MM.1S (cell line): ENCODE data around the gene HOOK2.

Experiments used
- DNase-seq: peaks from one replicate; pipeline ENCODE4 v3.0.0-alpha.2; 2015
- H2AFZ ChIP-seq: fragments of 300-600 bp; sonication (generic); 2 replicates; pipeline ENCODE4 v1.6.0; 2016; ENCODE audit warnings: antibody characterized with exemption, low read length
- H3F3A ChIP-seq: fragments of 300-600 bp; sonication (generic); 2 replicates; pipeline ENCODE4 v1.6.1; 2016; ENCODE audit warnings: mild to moderate bottlenecking, antibody characterized with exemption, low read length, moderate library complexity, mixed read lengths; ENCODE audit not compliant: insufficient read depth
- H3K27ac ChIP-seq: fragments of 300-600 bp; sonication (generic); 2 replicates; pipeline ENCODE4 v1.5.1; 2016; ENCODE audit warnings: mild to moderate bottlenecking, low read length
- H3K27me3 ChIP-seq: fragments of 300-600 bp; sonication (generic); replicated peaks from 2 replicates; pipeline ENCODE4 v1.6.0; 2016; ENCODE audit warnings: low read length; ENCODE audit not compliant: insufficient read depth
- H3K36me3 ChIP-seq: fragments of 300-600 bp; sonication (generic); replicated peaks from 2 replicates; pipeline ENCODE4 v1.6.1; 2016; ENCODE audit warnings: mild to moderate bottlenecking, low read length, mixed read lengths; ENCODE audit not compliant: insufficient read depth
- H3K4me1 ChIP-seq: fragments of 300-600 bp; sonication (generic); 2 replicates; pipeline ENCODE4 v1.6.1; 2016; ENCODE audit warnings: low read length, mixed read lengths
- H3K4me2 ChIP-seq: fragments of 300-600 bp; sonication (generic); 2 replicates; pipeline ENCODE4 v1.6.0; 2016; ENCODE audit warnings: low read depth, low read length
- H3K4me3 ChIP-seq: fragments of 300-600 bp; sonication (generic); 2 replicates; pipeline ENCODE4 v1.5.1; 2016; ENCODE audit warnings: low read length, mixed read lengths
- H3K79me2 ChIP-seq: fragments of 300-600 bp; sonication (generic); 2 replicates; pipeline ENCODE4 v1.6.1; 2016; ENCODE audit warnings: mixed run types, low read length, mixed read lengths
- H3K9ac ChIP-seq: fragments of 300-600 bp; sonication (generic); 2 replicates; pipeline ENCODE4 v1.6.1; 2016; ENCODE audit warnings: low read length, mixed read lengths
- H3K9me2 ChIP-seq: fragments of 300-600 bp; sonication (generic); replicated peaks from 2 replicates; pipeline ENCODE4 v1.6.1; 2016; ENCODE audit warnings: mild to moderate bottlenecking, low read length, mixed read lengths; ENCODE audit not compliant: insufficient read depth
- H3K9me3 ChIP-seq: fragments of 300-600 bp; sonication (generic); replicated peaks from 2 replicates; pipeline ENCODE4 v1.6.1; 2016; ENCODE audit warnings: mild to moderate bottlenecking, low read length, mixed read lengths; ENCODE audit not compliant: insufficient read depth
- H4K20me1 ChIP-seq: fragments of 300-600 bp; sonication (generic); 2 replicates; pipeline ENCODE4 v1.6.1; 2016; ENCODE audit warnings: mild to moderate bottlenecking, low read length, moderate library complexity, mixed read lengths; ENCODE audit not compliant: insufficient read depth
- CTCF ChIP-seq: fragments of 300-600 bp; sonication (generic); IDR thresholded peaks from 2 replicates; pipeline ENCODE4 v1.5.1; 2016; ENCODE audit warnings: antibody characterized with exemption, low read length, mixed read lengths
- EZH2 ChIP-seq: fragments of 300-600 bp; sonication (generic); optimal IDR thresholded peaks from 2 replicates; pipeline ENCODE3; 2017; ENCODE audit warnings: low read depth, mild to moderate bottlenecking, antibody characterized with exemption, low read length, mixed read lengths
- EZH2phosphoT487 ChIP-seq: fragments of 300-600 bp; sonication (generic); IDR thresholded peaks from 2 replicates; pipeline ENCODE4 v1.6.1; 2018; ENCODE audit warnings: antibody characterized with exemption, low read length

The HOOK2 gene

GRCh38 chr19:12751635-12752034 is 23.7 kb downstream of the HOOK2 start, which contains the start of gene BEST2:
Gene BEST2, plus strand, starts transcription at chr19:12751791. Its CDS starts 802 bp downstream, at chr19:12752593.
- no peaks in the 10 kb centered on the region for H3F3A ChIP-seq
- no peak for TF ChIP-seq EZH2phosphoT487
- no peak for TF ChIP-seq EZH2
- no peak for TF ChIP-seq CTCF
- no peak within 1 kb of the TSS for H2AFZ ChIP-seq
- no peak within 1 kb of the TSS for H3K4me2 ChIP-seq
- no peaks in the 10 kb centered on the region for H3K4me1 ChIP-seq
- H3K9ac ChIP-seq, result no peak within 1 kb of the TSS
- H3K9me2 ChIP-seq, result no peaks in the 10 kb centered on the region
- no peaks in the 10 kb centered on the region for H3K9me3 ChIP-seq
- no peak within 1 kb of the TSS for H3K4me3 ChIP-seq
- H3K36me3 ChIP-seq, result no peaks in the 10 kb centered on the region
- H3K27ac ChIP-seq, result no peak within 1 kb of the TSS
- DNase-seq, result no peak
- no peaks in the 10 kb centered on the region for H3K79me2 ChIP-seq
- peaks cover 63% of the 10 kb centered on the region for H3K27me3 ChIP-seq
- no peaks in the 10 kb centered on the region for H4K20me1 ChIP-seq

- Histone ChIP-seq H3K4me3 (no peak overlapping the region), H3K4me1 (no peaks in the 10 kb centered on the region), H3K27ac (no peak overlapping the region), H3K36me3 (no peaks in the 10 kb centered on the region), H3K9ac (no peak overlapping the region), H3K4me2 (no peak overlapping the region), H3K9me3 (no peaks in the 10 kb centered on the region), H3K9me2 (no peaks in the 10 kb centered on the region), H4K20me1 (no peaks in the 10 kb centered on the region), H3K79me2 (no peaks in the 10 kb centered on the region), H2AFZ (no peak overlapping the region), H3K27me3 (peaks cover 58% of the 10 kb centered on the region), H3F3A (no peaks in the 10 kb centered on the region)
- DNase-seq, result no peak
- TF ChIP-seq EZH2 (no peak), EZH2phosphoT487 (no peak), CTCF (no peak)
Measured at GRCh38 chr19:12750851-12751250, 24.5 kb downstream of the HOOK2 start.

GRCh38 chr19:12749938-12750521 is 25.3 kb downstream of the HOOK2 start:
- no peak overlapping the region for H3K4me3 ChIP-seq

More at GRCh38 chr19:12749938-12750521, 25.3 kb downstream of the HOOK2 start:
- Histone ChIP-seq H3K4me2 (no peak overlapping the region), H3K27ac (no peak overlapping the region), H3K27me3 (peaks cover 50% of the 10 kb centered on the region), H3K36me3 (no peaks in the 10 kb centered on the region), H3F3A (no peaks in the 10 kb centered on the region), H3K9me2 (no peaks in the 10 kb centered on the region), H3K9me3 (no peaks in the 10 kb centered on the region), H3K79me2 (no peaks in the 10 kb centered on the region), H3K4me1 (no peaks in the 10 kb centered on the region), H2AFZ (no peak overlapping the region), H4K20me1 (no peaks in the 10 kb centered on the region), H3K9ac (no peak overlapping the region)
- DNase-seq, result no peak
- TF ChIP-seq EZH2 (no peak), EZH2phosphoT487 (no peak), CTCF (no peak)
